Esophagus squamous epithelium (tissue), 5 donors: ENCODE data around the gene CFAP410. TPM values are rescaled to one million over a fixed set of nuclear protein-coding genes. Genes with fewer than 3 reads are reported as not detected.

Experiments used
- DNase-seq: peaks from one replicate; lab custom pipeline; 2025; lab: John Stamatoyannopoulos, UW
- H3K27ac ChIP-seq, 4 donors: fragments of 200-600 bp; sonication (generic); one replicate each; pipeline ENCODE4 v1.5.1; 2016 to 2019; ENCODE audit warnings: mild to moderate bottlenecking in 1 of 4
- H3K27me3 ChIP-seq, 4 donors: fragments of 200-600 bp; sonication (generic); 1 replicate in 3 of 4; 2 replicates in 1 of 4; pipeline versions ENCODE4 v1.5.1 to v1.6.0; 2017 to 2021; ENCODE audit warnings: antibody characterized with exemption in 1 of 4
- H3K36me3 ChIP-seq, 3 donors: fragments of 200-600 bp; sonication (generic); one replicate each; pipeline ENCODE4 v1.5.1; 2016 to 2019
- H3K4me1 ChIP-seq, 3 donors: fragments of 200-600 bp; sonication (generic); one replicate each; pipeline ENCODE4 v1.5.1; 2017 to 2019
- H3K4me3 ChIP-seq, 4 donors: fragments of 200-600 bp; sonication (generic); 1 replicate in 3 of 4; 2 replicates in 1 of 4; pipeline ENCODE4 v1.5.1; 2016 to 2019; ENCODE audit warnings: mild to moderate bottlenecking in 2 of 4, moderate library complexity in 1 of 4
- H3K9me3 ChIP-seq, 3 donors: fragments of 200-600 bp; sonication (generic); one replicate each; pipeline ENCODE4 v1.5.1; 2016 to 2019
- CTCF ChIP-seq, 6 experiments: fragments of 450-650 bp in 4 of 6; fragments of 200-600 bp in 2 of 6; sonication (generic) in 2 of 6; IDR thresholded peaks; one replicate each; pipeline ENCODE4 v1.5.1; 2016 to 2019; ENCODE audit warnings: antibody characterized with exemption in 6 of 6, mild to moderate bottlenecking in 4 of 6, moderate library complexity in 4 of 6
- POLR2A ChIP-seq, 4 donors: fragments of 450-650 bp; IDR thresholded peaks; one replicate each; pipeline ENCODE4 v1.6.1; 2017; ENCODE audit warnings: antibody characterized with exemption in 4 of 4, mild to moderate bottlenecking in 4 of 4, moderate library complexity in 3 of 4
- WGBS, 2 donors: methylation state at CpG; one replicate each; pipeline ENCODE4 v1.1.5; 2018; 5-methylcytosine and 5-hydroxymethylcytosine counted together
- intact Hi-C: fragments of 100-400 bp; cut with DNase I; formaldehyde crosslinking; loops from one replicate; pipeline ENCODE4 v1.15.0; 2022
- total RNA-seq, 4 donors: library from RNA; depleted of rRNA; stranded (reverse); fragments of >200 nt; gene quantifications; one replicate each; pipeline ENCODE4 v1.1.0, GENCODE V29; 2016
- donor health status: DM: yes; HTN: yes; CAD: no.

Gene CFAP410
- total RNA-seq, 4 donors from 2014 or later = 7.9 to 21.8 (median 13.7) TPM

- H3K9me3 ChIP-seq = no peaks in the 10 kb centered on the region
- no peak overlapping the region for H3K4me3 ChIP-seq
- H3K27me3 ChIP-seq = peaks cover 0 to 63% (median 9%) of the 10 kb centered on the region in 4 donors
- intact Hi-C loops = no loop called here
- no peaks in the 10 kb centered on the region for H3K36me3 ChIP-seq
- 80 to 88% methylated on average over 12 to 13 of the region's 18 CpGs for WGBS, 2 donors
- no peak for DNase-seq
- no peak for TF ChIP-seq CTCF (IDR thresholded peaks at IDR 0.05)
- TF ChIP-seq POLR2A (IDR thresholded peaks at IDR 0.05) = no peak
- no peak overlapping the region for H3K27ac ChIP-seq
- H3K4me1 ChIP-seq = peaks cover 0 to 18% (median 11%) of the 10 kb centered on the region in 3 donors
These were observed 12.5 kb upstream of the CFAP410 start for GRCh38 chr21:44351535-44352252.

- WGBS, 2 donors = 35% methylated on average over 15 of the region's 42 CpGs; no CpG with 5 or more reads in 1 of the 2 donors
- Histone ChIP-seq H3K27me3 (peaks cover 0 to 66% (median 9%) of the 10 kb centered on the region in 4 donors), H3K4me3 (peak overlapping the region in 2 of 4 donors; percentile 18 to 43), H3K9me3 (no peaks in the 10 kb centered on the region), H3K4me1 (peaks cover 0 to 18% (median 11%) of the 10 kb centered on the region in 3 donors), H3K36me3 (no peaks in the 10 kb centered on the region), H3K27ac (no peak overlapping the region)
- intact Hi-C loops = no loop called here
- DNase-seq = no peak
- no peak for TF ChIP-seq POLR2A (IDR thresholded peaks at IDR 0.05)
- TF ChIP-seq CTCF (IDR thresholded peaks at IDR 0.05) = no peak
These were observed 11.7 kb upstream of the CFAP410 start for GRCh38 chr21:44350773-44351481.

GRCh38 chr21:44349847-44350772 is 10.9 kb upstream of the CFAP410 start:
- H3K27ac ChIP-seq = no peak overlapping the region
- H3K4me3 ChIP-seq = peak overlapping the region in 2 of 4 donors; percentile 18 to 43
- H3K36me3 ChIP-seq = no peaks in the 10 kb centered on the region
- DNase-seq = no peak
- peaks cover 0 to 18% (median 11%) of the 10 kb centered on the region in 3 donors for H3K4me1 ChIP-seq
- WGBS, 2 donors = 18 to 80% methylated on average over 1 to 5 of the region's 113 CpGs
- TF ChIP-seq POLR2A (IDR thresholded peaks at IDR 0.05) (no peak), CTCF (IDR thresholded peaks at IDR 0.05) (no peak)
- intact Hi-C loops = no loop called here
- H3K9me3 ChIP-seq = no peaks in the 10 kb centered on the region
- H3K27me3 ChIP-seq = peaks cover 0 to 74% (median 9%) of the 10 kb centered on the region in 4 donors

- H3K9me3 ChIP-seq = no peaks in the 10 kb centered on the region
- peak overlapping the region in 1 of 4 donors; percentile 43 for H3K4me3 ChIP-seq
- peaks cover 0 to 18% (median 11%) of the 10 kb centered on the region in 3 donors for H3K4me1 ChIP-seq
- no peak overlapping the region for H3K27ac ChIP-seq
- TF ChIP-seq POLR2A (IDR thresholded peaks at IDR 0.05) (no peak), CTCF (IDR thresholded peaks at IDR 0.05) (no peak)
- no CpG with 5 or more reads among the region's 12 CpGs for WGBS, 2 donors
- peaks cover 0 to 79% (median 9%) of the 10 kb centered on the region in 4 donors for H3K27me3 ChIP-seq
- no peak for DNase-seq
- intact Hi-C loops = no loop called here
- H3K36me3 ChIP-seq = no peaks in the 10 kb centered on the region
These were observed 10.2 kb upstream of the CFAP410 start for GRCh38 chr21:44349416-44349846.
